Liver (tissue), 9 donors: Measurements from ENCODE around the gene PLSCR3. TPM values are rescaled to one million over a fixed set of nuclear protein-coding genes. Genes with fewer than 3 reads are reported as not detected.

ENCODE experiments used
- DNase-seq: peaks from one replicate; pipeline ENCODE4 v3.0.0-alpha.2; 2017; ENCODE audit warnings: low spot score
- H3K27ac ChIP-seq, 2 donors: one replicate each; pipeline ENCODE4 v1.7.0; 2013; ENCODE audit warnings: inconsistent platforms in 2 of 2, low read length in 2 of 2, control low read depth in 1 of 2, low read depth in 1 of 2, mild to moderate bottlenecking in 1 of 2
- H3K27me3 ChIP-seq, 4 donors: one replicate each; pipeline versions ENCODE4 v1.6.1 to v1.7.0; 2013; ENCODE audit warnings: low read length in 3 of 4, inconsistent platforms in 1 of 4, mild to moderate bottlenecking in 1 of 4, moderate library complexity in 1 of 4; ENCODE audit not compliant: control insufficient read depth in 4 of 4, insufficient read depth in 4 of 4
- H3K36me3 ChIP-seq, 4 donors: one replicate each; pipeline versions ENCODE4 v1.6.1 to v1.7.0; 2013; ENCODE audit warnings: low read length in 3 of 4, mild to moderate bottlenecking in 3 of 4, low read depth in 1 of 4, moderate library complexity in 1 of 4; ENCODE audit not compliant: control insufficient read depth in 4 of 4, insufficient read depth in 3 of 4
- H3K4me1 ChIP-seq, 4 donors: one replicate each; pipeline versions ENCODE4 v1.6.1 to v1.7.0; 2013; ENCODE audit warnings: low read length in 3 of 4, mild to moderate bottlenecking in 3 of 4, moderate library complexity in 1 of 4; ENCODE audit not compliant: control insufficient read depth in 4 of 4, insufficient read depth in 4 of 4
- H3K4me3 ChIP-seq, 3 donors: one replicate each; pipeline versions ENCODE4 v1.6.1 to v1.7.0; 2013; ENCODE audit warnings: low read length in 3 of 3, control low read depth in 1 of 3, low read depth in 1 of 3, mild to moderate bottlenecking in 1 of 3
- H3K9ac ChIP-seq, 2 donors: one replicate each; pipeline ENCODE4 v1.7.0; 2013; ENCODE audit warnings: low read length in 2 of 2, mild to moderate bottlenecking in 2 of 2, moderate library complexity in 2 of 2, control low read depth in 1 of 2, low read depth in 1 of 2
- H3K9me3 ChIP-seq, 4 donors: one replicate each; pipeline versions ENCODE4 v1.6.1 to v1.7.0; 2013; ENCODE audit warnings: low read length in 3 of 4; ENCODE audit not compliant: control insufficient read depth in 4 of 4
- ATF3 ChIP-seq: IDR thresholded peaks from 2 replicates; pipeline ENCODE4 v1.6.1; 2016; ENCODE audit warnings: antibody characterized with exemption
- CTCF ChIP-seq: fragments of 150-350 bp; IDR thresholded peaks from 2 replicates; pipeline ENCODE4 v1.5.1; 2017; ENCODE audit warnings: improper control_type of control experiment, low read depth, low read length; ENCODE audit not compliant: missing input control
- EGR1 ChIP-seq, 2 donors: IDR thresholded peaks; 2 replicates each; pipeline ENCODE4 v1.6.1; 2016 to 2018; ENCODE audit warnings: antibody characterized with exemption in 2 of 2, low read depth in 2 of 2
- FOXA2 ChIP-seq: IDR thresholded peaks from 2 replicates; pipeline ENCODE4 v1.6.1; 2016; ENCODE audit warnings: antibody characterized with exemption
- GABPA ChIP-seq, 2 donors: IDR thresholded peaks in 1 of 2; conservative IDR thresholded peaks in 1 of 2; 2 replicates each; pipeline ENCODE4 v1.6.1; 2016; ENCODE audit warnings: antibody characterized with exemption in 2 of 2, mild to moderate bottlenecking in 1 of 2, moderate library complexity in 1 of 2
- HNF4A ChIP-seq, 2 donors: conservative IDR thresholded peaks; 2 replicates each; pipeline ENCODE4 v1.6.1; 2016; ENCODE audit warnings: antibody characterized with exemption in 2 of 2, mild to moderate bottlenecking in 2 of 2
- HNF4G ChIP-seq: IDR thresholded peaks from 2 replicates; pipeline ENCODE4 v1.6.1; 2016; ENCODE audit warnings: antibody characterized with exemption
- JUND ChIP-seq, 2 donors: IDR thresholded peaks; 2 replicates each; pipeline ENCODE4 v1.6.1; 2016; ENCODE audit warnings: antibody characterized with exemption in 2 of 2
- MAX ChIP-seq: IDR thresholded peaks from 2 replicates; pipeline ENCODE4 v1.6.1; 2016; ENCODE audit warnings: antibody characterized with exemption
- NR2F2 ChIP-seq: IDR thresholded peaks from 2 replicates; pipeline ENCODE4 v1.6.1; 2016; ENCODE audit warnings: antibody characterized with exemption
- RAD21 ChIP-seq, 2 donors: IDR thresholded peaks; 2 replicates each; pipeline ENCODE4 v1.6.1; 2016; ENCODE audit warnings: antibody characterized with exemption in 2 of 2, mild to moderate bottlenecking in 2 of 2
- REST ChIP-seq: IDR thresholded peaks from 2 replicates; pipeline ENCODE4 v1.6.1; 2016; ENCODE audit warnings: antibody characterized with exemption, mild to moderate bottlenecking
- RXRA ChIP-seq, 2 donors: IDR thresholded peaks; 2 replicates each; pipeline ENCODE4 v1.6.1; 2017 to 2018; ENCODE audit warnings: antibody characterized with exemption in 2 of 2, mild to moderate bottlenecking in 1 of 2
- SP1 ChIP-seq: IDR thresholded peaks from 2 replicates; pipeline ENCODE4 v1.6.1; 2018; ENCODE audit warnings: antibody characterized with exemption, mild to moderate bottlenecking
- TAF1 ChIP-seq: conservative IDR thresholded peaks from 2 replicates; pipeline ENCODE4 v1.6.1; 2016; ENCODE audit warnings: antibody characterized with exemption, mild to moderate bottlenecking
- ZBTB33 ChIP-seq: IDR thresholded peaks from 2 replicates; pipeline ENCODE4 v1.6.1; 2016; ENCODE audit warnings: antibody characterized with exemption
- WGBS: extraction: QIAGEN DNeasy Blood & Tissue Kit; methylation state at CpG from one replicate; pipeline ENCODE4 v1.1.7; 2013; 5-methylcytosine and 5-hydroxymethylcytosine counted together
- polyA plus RNA-seq, 2 donors: library from polyadenylated mRNA; stranded (reverse) in 1 of 2; unstranded in 1 of 2; fragments of 200-250 nt in 1 of 2; fragments of >200 nt in 1 of 2; fragmentation: Nextera tagmentation in 1 of 2; extraction: Ambion mirVana in 1 of 2; gene quantifications; one replicate each; pipeline versions ENCODE4 v1.2.1 to v1.2.3, GENCODE V29; 2013 to 2015
- total RNA-seq, 2 donors: library from RNA; depleted of rRNA; stranded (reverse); fragments of >200 nt; gene quantifications; one replicate each; pipeline ENCODE4 v1.2.3, GENCODE V29; 2014
- donor health status: healthy.
- donor health status: healthy.
- donor health status: healthy.
- donor health status: healthy.
- donor health status: healthy.

Gene PLSCR3
- total and polyA plus RNA-seq, 4 donors: 2.8 to 10.9 (median 4.1) TPM

- DNase-seq: no peak
- 93% methylated on average over 29 of the region's 29 CpGs for WGBS
- no peaks in the 10 kb centered on the region for H3K36me3 ChIP-seq
- H3K27me3 ChIP-seq: no peaks in the 10 kb centered on the region
- no peak overlapping the region for H3K4me3 ChIP-seq
- H3K4me1 ChIP-seq: no peaks in the 10 kb centered on the region
- H3K27ac ChIP-seq: no peak overlapping the region
- H3K9ac ChIP-seq: no peak overlapping the region
- TF ChIP-seq CTCF: no peak
- TF ChIP-seq HNF4G: no peak
- H3K9me3 ChIP-seq: no peaks in the 10 kb centered on the region
Measured at GRCh38 chr17:7426896-7427489, 32.7 kb upstream of the PLSCR3 start.

- no peak for DNase-seq
- no peak overlapping the region for H3K4me3 ChIP-seq
- H3K36me3 ChIP-seq: no peaks in the 10 kb centered on the region
- 96% methylated on average over 33 of the region's 33 CpGs for WGBS
- TF ChIP-seq TAF1: no peak
- TF ChIP-seq RXRA (IDR thresholded peaks at IDR 0.05): no peak
- no peak for TF ChIP-seq GABPA (IDR thresholded peaks at IDR 0.05 in 1 of 2, conservative IDR thresholded peaks at IDR 0.05 in 1 of 2)
- TF ChIP-seq MAX: no peak
- no peak for TF ChIP-seq EGR1 (IDR thresholded peaks at IDR 0.05; ENCODE audit: low read depth in 2 of 2)
- no peak for TF ChIP-seq REST
- no peak for TF ChIP-seq JUND (IDR thresholded peaks at IDR 0.05)
- TF ChIP-seq ATF3: no peak
- no peak for TF ChIP-seq ZBTB33
- TF ChIP-seq HNF4A (conservative IDR thresholded peaks at IDR 0.05): no peak
- no peak for TF ChIP-seq SP1
- no peak for TF ChIP-seq FOXA2
- no peak for TF ChIP-seq RAD21 (IDR thresholded peaks at IDR 0.05)
- TF ChIP-seq NR2F2: no peak
- H3K27me3 ChIP-seq: no peaks in the 10 kb centered on the region
- H3K9ac ChIP-seq: no peak overlapping the region
- H3K27ac ChIP-seq: no peak overlapping the region
- no peaks in the 10 kb centered on the region for H3K4me1 ChIP-seq
- H3K9me3 ChIP-seq: no peaks in the 10 kb centered on the region
Measured at GRCh38 chr17:7426203-7426863, 32.0 kb upstream of the PLSCR3 start.
